Mucosa of gallbladder (tissue), 1 donor: Measurements from ENCODE around the gene UBN2. TPM values are rescaled to one million over a fixed set of nuclear protein-coding genes. Genes with fewer than 3 reads are reported as not detected.

Experiments
- DNase-seq: peaks from one replicate; pipeline ENCODE4 v3.0.0-alpha.2; 2020; ENCODE audit warnings: low spot score
- total RNA-seq: library from RNA; stranded (reverse); gene quantifications from one replicate; pipeline ENCODE4 v1.2.1, GENCODE V29; 2021
- donor health status: DM: no; HTN: no; CAD: no.

UBN2 gene
- total RNA-seq, 1 donor from 2014 or later = 20.4 TPM

DNA sequence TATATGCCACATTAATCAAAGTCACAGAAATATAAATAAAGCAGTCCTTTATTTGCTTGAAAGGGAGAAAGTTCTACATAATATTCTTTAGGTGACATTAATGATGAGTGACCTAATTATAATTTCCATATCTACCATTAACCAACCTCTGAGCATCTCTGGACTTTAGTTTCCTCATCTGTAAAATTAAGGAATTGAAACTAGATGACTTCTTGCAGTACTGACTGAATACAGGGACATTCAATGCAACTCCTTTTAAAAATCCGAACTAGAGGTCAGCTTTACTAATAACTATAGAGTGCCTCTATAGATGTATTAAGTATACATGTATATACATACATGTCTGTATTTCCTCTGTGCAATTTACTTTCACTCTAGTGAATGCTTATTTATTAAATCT, 114.0 kb downstream of the UBN2 start:
- DNase-seq = no peak

- DNase-seq = no peak
Measured at GRCh38 chr7:139351027-139351426, 120.0 kb downstream of the UBN2 start.

DNA sequence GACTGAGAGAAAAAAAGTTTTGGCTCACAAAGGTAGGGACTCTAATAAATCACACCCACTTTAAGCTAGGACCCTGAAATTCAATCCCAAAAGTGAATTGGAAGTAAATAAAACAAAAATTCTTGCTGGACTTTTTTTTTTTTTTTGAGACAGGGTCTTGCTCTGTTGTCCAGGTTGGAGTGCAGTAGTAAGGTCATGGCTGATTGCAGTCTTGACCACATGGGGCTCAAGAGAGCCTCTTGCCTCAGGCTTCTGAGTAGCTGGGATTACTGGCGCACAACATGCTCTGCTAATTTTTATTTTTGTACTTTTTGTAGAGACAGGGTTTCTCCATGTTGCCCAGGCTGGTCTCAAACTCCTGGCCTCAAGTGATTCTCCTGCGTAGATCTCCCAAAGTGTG, 123.7 kb downstream of the UBN2 start:
- no peak for DNase-seq

GRCh38 chr7:139355320-139355719, 124.3 kb downstream of the UBN2 start:
- no peak for DNase-seq

Other genes starting within 250 kb of the UBN2 start
- 5.7 TPM for gene KIAA1549, start 249.8 kb upstream of the UBN2 start, total RNA-seq
- gene ZC3HAV1L, start 195.2 kb upstream of the UBN2 start, total RNA-seq = 9.0 TPM
- gene ZC3HAV1, start 121.5 kb upstream of the UBN2 start, total RNA-seq = 28.0 TPM
- gene FMC1, start 110.1 kb downstream of the UBN2 start, total RNA-seq = 18.2 TPM
- gene LUC7L2, start 128.7 kb downstream of the UBN2 start, total RNA-seq = 101 TPM